Effector CD8-positive, alpha-beta T cell (primary cell): ENCODE measurements around the gene OLR1.
"Not testable (repeated sequence)": the region's sequence is repeated elsewhere in the genome, so short reads cannot be mapped to it uniquely, and the experiment has no call there.

Experiments
- DNase-seq: peaks from one replicate; lab custom pipeline; 2025; lab: John Stamatoyannopoulos, UW
- total RNA-seq, 4 experiments: gene quantifications; one replicate each; lab custom pipeline; 2026; lab: John Stamatoyannopoulos, UW

The OLR1 gene
- 0 reads per million in 4 experiments for total RNA-seq

DNA sequence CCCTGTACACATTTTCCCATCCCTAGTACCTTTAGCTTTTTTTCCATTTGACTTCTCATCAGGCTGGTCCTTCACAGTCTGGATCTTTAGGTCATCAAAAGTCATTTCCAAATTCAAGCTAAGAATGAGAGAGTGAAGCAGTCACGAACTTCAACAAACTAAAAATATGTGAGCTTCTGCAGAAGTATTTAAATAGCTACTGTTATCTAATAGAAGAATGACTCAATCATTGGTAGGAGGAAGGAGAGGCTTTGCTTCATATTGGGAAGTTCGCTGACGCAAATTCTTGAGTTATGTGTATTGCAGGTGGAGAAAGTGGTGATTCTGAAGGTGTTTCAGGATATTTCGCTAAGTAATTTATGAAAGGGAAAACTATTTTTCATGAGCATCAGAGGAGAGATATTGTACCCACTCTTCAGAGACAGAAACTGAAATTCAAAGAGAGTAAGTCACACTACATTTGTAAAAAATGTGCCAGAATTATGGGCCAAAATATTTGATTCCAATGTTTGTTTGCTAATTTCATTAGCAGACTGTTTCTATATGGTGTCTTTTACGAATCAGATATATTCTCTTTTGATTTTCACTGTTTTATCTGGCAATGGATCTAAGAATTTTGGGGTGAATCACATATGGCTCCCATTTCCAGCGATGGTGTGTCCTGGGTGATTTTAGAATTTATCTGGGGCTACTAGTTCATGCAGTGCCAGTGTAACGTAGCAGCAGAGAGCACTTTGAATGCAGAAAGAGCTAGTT is at the start of gene OLR1:
TSS of gene OLR1 (minus strand) at position 160 of the 756 bp plus-strand sequence. CDS start at position 105, 55 bp downstream.
- DNase-seq = no peak

- DNase-seq = no peak
These were observed 48.6 kb upstream of the OLR1 start for GRCh38 chr12:10220398-10221077.

GRCh38 chr12:10218021-10218420 is 46.1 kb upstream of the OLR1 start:
- DNase-seq = no peak

DNA sequence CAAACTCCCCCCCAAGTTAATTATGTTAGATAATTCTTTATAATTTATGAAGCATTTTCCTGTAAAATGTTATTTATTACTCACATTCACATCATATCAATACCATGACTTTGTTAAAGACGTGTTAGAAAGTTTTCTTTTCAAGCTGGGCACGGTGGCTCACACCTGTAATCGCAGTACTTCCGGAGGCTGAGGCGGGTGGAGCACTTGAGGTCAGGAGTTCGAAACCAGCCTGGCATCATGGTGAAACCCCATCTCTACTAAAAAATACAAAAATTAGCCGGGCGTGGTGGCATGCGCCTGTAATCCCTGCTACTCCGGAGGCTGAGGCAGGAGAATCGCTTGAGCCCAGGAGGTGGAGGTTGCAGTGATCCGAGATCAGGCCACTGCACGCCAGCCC is 44.0 kb upstream of the OLR1 start:
- not testable (repeated sequence) for DNase-seq

GRCh38 chr12:10215436-10215835 is 43.5 kb upstream of the OLR1 start:
- no peak for DNase-seq

DNA sequence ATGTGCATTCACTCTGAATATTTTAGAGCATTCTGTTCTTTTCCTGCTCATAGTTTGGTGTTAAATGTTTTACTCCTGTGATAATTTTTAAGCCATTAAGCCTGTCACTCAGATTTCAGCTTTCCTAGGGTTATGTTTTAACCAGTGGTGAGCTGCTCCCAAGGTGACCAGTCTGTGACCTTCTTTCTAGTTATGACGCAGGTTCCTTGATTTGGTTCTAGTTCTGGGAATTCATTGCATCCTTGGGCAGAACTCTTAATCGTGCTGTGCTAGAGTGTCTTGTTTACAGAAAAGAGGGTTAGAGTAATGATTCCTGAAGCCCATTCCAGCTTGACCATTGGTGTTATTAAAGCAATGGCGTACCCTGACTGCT is 42.9 kb upstream of the OLR1 start:
- DNase-seq = no peak

DNA sequence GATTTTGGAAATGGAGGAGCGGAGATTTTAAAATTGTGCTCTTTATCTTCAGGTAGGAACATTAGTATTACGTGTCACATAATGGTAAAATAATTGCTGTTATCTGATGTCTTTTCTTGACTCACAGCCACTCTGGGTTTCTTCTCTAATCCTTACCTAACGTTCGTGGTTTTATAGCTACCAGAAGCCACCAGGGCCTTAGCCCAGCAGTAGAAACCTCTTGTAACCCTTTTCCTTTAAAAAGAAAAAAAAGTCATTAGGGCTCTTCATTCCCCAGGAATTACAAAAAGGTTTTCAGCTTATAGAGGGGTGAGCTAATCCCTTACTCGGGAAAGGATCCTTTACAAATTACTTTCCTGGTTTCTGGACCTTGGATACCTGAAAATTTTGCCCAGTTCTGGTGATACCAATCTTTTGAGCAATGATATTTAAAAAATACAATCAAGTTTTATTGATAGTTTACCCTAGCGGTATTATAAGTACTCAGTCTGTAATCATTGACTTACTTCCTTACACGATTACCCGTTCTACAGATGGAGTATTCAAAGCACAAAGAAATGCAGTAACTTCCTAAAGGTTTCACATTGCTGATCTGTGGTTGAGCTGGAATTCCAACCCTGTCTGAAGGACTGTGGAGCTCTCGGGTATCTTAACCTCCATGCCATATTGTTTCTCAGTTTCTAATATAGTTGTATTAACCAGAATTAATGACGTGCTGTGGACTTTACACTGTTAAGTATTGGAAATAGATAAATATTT is 42.4 kb upstream of the OLR1 start:
- no peak for DNase-seq

DNA sequence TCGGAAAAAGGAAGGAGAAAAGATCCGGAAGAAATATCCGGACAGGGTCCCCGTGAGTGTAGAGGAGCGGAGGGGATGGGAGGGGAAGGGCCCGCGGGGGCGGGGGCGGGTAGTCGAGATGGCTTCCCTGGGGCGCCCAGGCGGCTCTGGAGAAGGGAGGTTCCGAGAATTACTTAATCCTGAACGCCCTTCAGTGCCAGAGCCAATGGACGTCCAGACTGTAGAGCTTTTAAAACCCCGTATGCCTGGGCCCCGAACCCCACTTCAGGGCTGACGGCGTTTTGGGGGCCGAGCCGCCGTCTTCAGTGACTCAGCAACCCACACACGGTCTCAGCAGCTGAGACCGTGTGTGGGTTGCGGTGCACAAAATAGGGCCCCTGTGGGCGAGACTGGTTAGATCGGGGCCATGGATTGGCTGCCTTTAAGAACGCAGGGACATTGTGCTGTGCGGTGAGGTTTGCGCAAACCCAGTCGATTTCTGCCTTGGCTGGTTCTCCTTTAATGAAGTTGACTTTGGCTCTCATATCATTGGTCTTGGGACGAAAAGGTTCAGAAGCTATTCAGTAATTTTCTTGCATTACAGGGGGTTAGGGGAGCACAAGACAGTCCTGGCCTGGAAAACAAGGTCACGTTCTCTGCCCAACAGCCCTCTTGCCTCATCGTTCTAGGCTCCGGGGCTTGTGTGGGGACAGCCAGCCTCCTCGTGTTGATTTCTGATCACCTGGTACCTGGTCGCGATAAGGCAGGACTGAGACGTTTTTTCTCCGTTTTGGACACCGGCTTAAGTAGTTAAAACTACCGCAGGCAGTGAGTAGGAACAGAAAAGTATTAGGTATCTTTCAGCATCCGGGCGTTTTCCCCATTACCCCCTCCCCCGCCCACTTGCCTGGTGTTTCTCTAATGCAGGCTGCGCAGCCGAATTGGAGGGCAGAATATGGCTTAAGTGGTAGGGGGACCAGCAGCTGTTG is 41.5 kb upstream of the OLR1 start:
- DNase-seq = peak; percentile 58

- DNase-seq = peak; percentile 70
These were observed 40.8 kb upstream of the OLR1 start, which contains the start of gene GABARAPL1 for GRCh38 chr12:10212739-10213131. Gene GABARAPL1 (plus strand): TSS chr12:10212877. CDS start chr12:10213130, 253 bp downstream.

DNA sequence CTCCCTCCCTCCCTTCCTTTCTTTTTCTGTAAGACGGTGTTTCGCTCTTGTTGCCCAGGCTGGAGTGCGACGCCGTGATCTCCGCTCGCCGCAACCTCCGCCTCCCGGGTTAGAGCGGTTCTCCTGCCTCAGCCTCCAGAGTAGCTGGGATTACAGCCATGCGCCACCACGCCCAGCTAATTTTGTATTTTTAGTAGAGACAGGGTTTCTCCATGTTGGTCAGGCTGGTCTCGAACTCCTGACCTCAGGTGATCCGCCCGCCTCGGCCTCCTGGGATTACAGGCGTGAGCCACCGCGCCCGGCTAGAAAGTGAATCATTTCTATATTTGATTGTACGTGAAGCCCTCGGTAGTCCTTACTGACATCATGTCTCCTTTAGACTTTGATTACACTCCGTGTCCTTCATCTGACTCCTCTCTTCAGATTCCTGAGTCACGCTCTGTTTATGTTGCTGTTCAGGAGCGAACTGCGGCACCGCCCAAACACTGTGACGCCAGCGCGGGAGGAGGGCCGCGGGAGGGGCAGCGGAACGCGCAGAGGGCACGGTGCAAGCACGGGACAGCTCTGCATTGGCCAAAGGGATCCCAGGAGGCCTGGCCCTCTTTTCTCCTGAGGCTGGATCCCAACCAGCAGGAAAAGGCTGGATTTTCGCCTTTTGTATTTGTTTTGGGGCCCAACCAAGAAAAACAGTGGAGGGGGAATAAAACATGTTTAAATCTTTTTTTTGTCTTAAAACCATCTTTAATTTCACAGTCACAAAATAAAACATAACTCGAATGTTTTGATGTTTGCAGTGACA is 40.2 kb upstream of the OLR1 start:
- DNase-seq = peak; percentile 73

- no peak for DNase-seq
These were observed 39.4 kb upstream of the OLR1 start for GRCh38 chr12:10211101-10211939.

- DNase-seq = no peak
These were observed 38.3 kb upstream of the OLR1 start for GRCh38 chr12:10210225-10210624.

GRCh38 chr12:10207136-10207535 is 35.2 kb upstream of the OLR1 start:
- DNase-seq = no peak

DNA sequence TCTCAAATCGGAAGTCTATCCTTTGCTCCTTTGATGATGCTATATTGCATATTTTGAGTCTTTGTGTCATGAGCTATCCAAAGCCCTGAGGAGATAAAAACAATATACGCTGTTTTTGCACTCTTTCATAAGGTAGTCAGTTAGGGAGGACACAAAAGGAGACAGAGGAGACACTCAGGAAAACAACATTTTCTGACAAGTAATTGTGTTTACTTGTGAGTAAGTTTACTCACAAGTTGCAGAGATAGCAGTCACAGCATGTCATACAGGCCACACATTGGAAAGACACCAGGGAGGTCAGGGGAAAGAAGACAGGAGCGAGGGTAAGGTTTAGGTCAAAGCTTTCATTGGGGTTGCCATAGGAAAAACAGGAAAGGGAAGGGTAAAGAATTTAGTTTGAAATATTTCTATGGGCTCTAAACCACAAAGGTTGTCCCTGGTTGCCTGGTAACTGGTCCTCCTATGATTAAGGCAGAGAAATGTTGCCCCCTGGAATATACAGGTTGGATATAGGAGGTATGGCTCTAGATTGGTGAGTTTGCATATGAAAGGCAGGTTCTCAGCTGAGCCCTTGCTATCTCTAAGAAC is 33.4 kb upstream of the OLR1 start:
- no peak for DNase-seq

DNA sequence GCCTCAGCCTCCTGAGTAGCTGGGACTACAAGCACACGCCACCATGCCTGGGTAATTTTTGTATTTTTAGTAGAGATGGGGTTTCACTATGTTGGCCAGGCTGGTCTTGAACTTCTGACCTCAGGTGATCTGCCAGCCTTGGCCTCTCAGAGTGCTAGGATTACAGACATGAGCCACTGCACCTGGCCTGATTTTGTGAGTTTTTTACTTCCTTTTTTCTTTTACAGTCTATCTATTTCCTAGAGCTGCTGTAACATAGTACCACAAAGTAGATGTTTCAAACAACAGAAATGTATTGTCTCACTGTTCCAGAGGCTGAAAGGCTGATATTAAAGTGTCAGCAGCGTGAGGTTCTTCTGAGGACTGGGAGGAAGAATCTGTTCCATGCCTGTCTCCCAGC is 32.6 kb upstream of the OLR1 start:
- not testable (repeated sequence) for DNase-seq

- no peak for DNase-seq
These were observed 25.9 kb upstream of the OLR1 start for GRCh38 chr12:10197879-10198278.

DNA sequence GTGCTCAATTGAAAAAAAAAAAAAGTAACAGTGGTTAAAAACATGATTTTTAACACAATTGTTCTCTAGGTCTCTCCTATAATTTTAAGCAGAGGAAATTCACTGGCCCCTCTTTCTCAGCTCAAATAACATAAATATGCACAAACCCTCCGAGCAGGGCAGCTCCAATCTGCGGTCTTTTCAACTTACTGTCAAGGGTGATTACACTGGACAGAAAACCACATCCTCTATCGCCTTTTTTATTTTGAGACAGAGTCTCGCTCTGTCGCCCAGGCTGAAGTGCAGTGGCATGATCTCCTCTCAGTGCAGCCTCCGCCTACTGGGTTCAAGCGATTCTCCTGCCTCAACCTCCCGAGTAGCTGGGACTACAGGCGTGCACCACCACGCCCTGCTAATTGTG is 24.3 kb upstream of the OLR1 start:
- no peak for DNase-seq

DNA sequence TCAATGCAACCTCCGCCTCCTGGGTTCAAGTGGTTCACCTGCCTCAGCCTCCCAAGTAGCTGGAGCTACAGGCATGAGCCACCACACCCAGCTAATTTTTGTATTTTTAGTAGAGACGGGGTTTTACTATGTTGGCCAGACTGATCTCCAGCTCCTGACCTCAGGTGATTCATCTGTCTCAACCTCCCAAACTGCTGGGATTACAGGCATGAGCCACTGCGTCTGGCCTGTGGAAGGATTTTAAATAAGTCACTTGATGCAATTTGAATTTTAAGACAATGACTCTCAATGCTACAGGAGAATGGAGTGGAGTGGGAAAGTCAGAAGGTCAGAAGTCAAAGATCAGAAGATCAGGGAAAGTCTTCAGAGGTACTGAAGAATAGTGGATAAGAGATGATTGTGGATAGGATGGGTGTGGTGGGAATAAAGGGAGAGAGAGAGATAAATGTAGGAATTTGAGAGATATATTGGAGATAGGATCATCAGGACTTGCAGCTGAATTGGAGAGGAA is 22.3 kb upstream of the OLR1 start:
- DNase-seq = no peak

DNA sequence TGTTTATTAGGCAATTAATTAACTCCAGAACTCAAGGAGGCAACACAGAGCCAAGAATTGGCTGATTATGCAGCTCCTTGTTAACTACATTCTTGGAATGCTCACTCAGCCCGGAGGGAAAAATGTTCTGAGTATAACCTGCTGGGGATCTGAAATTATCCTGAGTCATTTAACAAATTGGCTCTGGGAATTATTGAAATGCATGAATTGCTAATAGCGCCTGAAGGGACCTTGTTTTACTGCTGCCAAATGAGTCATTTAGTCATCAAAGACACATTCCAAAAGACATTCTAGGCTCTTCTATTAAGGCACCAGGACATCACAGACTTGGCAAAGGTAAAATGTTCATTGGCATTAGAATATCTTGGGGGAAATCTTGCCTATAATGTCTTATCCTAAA is 19.9 kb upstream of the OLR1 start:
- DNase-seq = no peak
